ENCODE results near the gene SLC35D3. TPM values are rescaled to one million over a fixed set of nuclear protein-coding genes. Genes with fewer than 3 reads are reported as not detected.

Gene SLC35D3
- total RNA-seq, 1 experiment from 2014 or later: 0.39 TPM

GRCh38 chr6:136921381-136921935 is 643 bp upstream of the SLC35D3 start (continued):
- TF ChIP-seq ZBTB43 (CRISPR knock-in tag; IDR thresholded peaks at IDR 0.05): peak; percentile 55; the same call in 1 of the 2 replicates
- peak; percentile 51; the same call in 1 of the 2 replicates for TF ChIP-seq FOXP1 (CRISPR knock-in tag; IDR thresholded peaks at IDR 0.05; ENCODE audit: borderline replicate concordance)
- 0 out of 2 replicates have a peak, but pooled peaks have one; percentile 67 for TF ChIP-seq IRF2 (CRISPR knock-in tag; IDR thresholded peaks at IDR 0.05; ENCODE audit: borderline replicate concordance, low read depth)
- TF ChIP-seq, protein P1, sequence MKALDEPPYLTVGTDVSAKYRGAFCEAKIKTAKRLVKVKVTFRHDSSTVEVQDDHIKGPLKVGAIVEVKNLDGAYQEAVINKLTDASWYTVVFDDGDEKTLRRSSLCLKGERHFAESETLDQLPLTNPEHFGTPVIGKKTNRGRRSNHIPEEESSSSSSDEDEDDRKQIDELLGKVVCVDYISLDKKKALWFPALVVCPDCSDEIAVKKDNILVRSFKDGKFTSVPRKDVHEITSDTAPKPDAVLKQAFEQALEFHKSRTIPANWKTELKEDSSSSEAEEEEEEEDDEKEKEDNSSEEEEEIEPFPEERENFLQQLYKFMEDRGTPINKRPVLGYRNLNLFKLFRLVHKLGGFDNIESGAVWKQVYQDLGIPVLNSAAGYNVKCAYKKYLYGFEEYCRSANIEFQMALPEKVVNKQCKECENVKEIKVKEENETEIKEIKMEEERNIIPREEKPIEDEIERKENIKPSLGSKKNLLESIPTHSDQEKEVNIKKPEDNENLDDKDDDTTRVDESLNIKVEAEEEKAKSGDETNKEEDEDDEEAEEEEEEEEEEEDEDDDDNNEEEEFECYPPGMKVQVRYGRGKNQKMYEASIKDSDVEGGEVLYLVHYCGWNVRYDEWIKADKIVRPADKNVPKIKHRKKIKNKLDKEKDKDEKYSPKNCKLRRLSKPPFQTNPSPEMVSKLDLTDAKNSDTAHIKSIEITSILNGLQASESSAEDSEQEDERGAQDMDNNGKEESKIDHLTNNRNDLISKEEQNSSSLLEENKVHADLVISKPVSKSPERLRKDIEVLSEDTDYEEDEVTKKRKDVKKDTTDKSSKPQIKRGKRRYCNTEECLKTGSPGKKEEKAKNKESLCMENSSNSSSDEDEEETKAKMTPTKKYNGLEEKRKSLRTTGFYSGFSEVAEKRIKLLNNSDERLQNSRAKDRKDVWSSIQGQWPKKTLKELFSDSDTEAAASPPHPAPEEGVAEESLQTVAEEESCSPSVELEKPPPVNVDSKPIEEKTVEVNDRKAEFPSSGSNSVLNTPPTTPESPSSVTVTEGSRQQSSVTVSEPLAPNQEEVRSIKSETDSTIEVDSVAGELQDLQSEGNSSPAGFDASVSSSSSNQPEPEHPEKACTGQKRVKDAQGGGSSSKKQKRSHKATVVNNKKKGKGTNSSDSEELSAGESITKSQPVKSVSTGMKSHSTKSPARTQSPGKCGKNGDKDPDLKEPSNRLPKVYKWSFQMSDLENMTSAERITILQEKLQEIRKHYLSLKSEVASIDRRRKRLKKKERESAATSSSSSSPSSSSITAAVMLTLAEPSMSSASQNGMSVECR (CRISPR knock-in tag; IDR thresholded peaks at IDR 0.05; ENCODE audit: borderline replicate concordance): 0 out of 2 replicates have a peak, but pooled peaks have one; percentile 33
- TF ChIP-seq JUN (CRISPR knock-in tag; IDR thresholded peaks at IDR 0.05): 0 out of 2 replicates have a peak, but pooled peaks have one; percentile 14
- no peak for TF ChIP-seq GTF2I (CRISPR knock-in tag; conservative IDR thresholded peaks at IDR 0.05)
- no peak for TF ChIP-seq ZNF671 (CRISPR knock-in tag; IDR thresholded peaks at IDR 0.05)
- no peak for TF ChIP-seq ATF1 (CRISPR knock-in tag; IDR thresholded peaks at IDR 0.05)
- TF ChIP-seq, protein P2, sequence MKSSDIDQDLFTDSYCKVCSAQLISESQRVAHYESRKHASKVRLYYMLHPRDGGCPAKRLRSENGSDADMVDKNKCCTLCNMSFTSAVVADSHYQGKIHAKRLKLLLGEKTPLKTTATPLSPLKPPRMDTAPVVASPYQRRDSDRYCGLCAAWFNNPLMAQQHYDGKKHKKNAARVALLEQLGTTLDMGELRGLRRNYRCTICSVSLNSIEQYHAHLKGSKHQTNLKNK (CRISPR knock-in tag; IDR thresholded peaks at IDR 0.05): no peak
- no peak for TF ChIP-seq ZNF121 (CRISPR knock-in tag; IDR thresholded peaks at IDR 0.05)
- TF ChIP-seq, protein P3, sequence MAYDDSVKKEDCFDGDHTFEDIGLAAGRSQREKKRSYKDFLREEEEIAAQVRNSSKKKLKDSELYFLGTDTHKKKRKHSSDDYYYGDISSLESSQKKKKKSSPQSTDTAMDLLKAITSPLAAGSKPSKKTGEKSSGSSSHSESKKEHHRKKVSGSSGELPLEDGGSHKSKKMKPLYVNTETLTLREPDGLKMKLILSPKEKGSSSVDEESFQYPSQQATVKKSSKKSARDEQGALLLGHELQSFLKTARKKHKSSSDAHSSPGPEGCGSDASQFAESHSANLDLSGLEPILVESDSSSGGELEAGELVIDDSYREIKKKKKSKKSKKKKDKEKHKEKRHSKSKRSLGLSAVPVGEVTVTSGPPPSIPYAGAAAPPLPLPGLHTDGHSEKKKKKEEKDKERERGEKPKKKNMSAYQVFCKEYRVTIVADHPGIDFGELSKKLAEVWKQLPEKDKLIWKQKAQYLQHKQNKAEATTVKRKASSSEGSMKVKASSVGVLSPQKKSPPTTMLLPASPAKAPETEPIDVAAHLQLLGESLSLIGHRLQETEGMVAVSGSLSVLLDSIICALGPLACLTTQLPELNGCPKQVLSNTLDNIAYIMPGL (CRISPR knock-in tag; IDR thresholded peaks at IDR 0.05): peak; percentile 64; the same call in 1 of the 2 replicates
- peak; percentile 85 for TF ChIP-seq MAX (CRISPR knock-in tag; IDR thresholded peaks at IDR 0.05)
- no peak for TF ChIP-seq NFYB (CRISPR knock-in tag; conservative IDR thresholded peaks at IDR 0.05; ENCODE audit: low read depth)
- 0 out of 2 replicates have a peak, but pooled peaks have one; percentile 48 for TF ChIP-seq NR1H2 (CRISPR knock-in tag; IDR thresholded peaks at IDR 0.05)
- no peak for TF ChIP-seq USF1 (CRISPR knock-in tag; IDR thresholded peaks at IDR 0.05)
- TF ChIP-seq MYBL2 (CRISPR knock-in tag; IDR thresholded peaks at IDR 0.05): peak; percentile 44
- no peak for TF ChIP-seq ZBTB21 (CRISPR knock-in tag; IDR thresholded peaks at IDR 0.05; ENCODE audit: borderline replicate concordance)
- TF ChIP-seq OVOL2 (CRISPR knock-in tag; IDR thresholded peaks at IDR 0.05; ENCODE audit: borderline replicate concordance): no peak
- TF ChIP-seq TCF7 (CRISPR knock-in tag; IDR thresholded peaks at IDR 0.05; ENCODE audit: low read depth): no peak
